Activated naive CD8-positive, alpha-beta T cell treated with anti-CD3 and anti-CD28 coated beads, Interleukin-2, amount 50 U/mL, for 24 hours (primary cell): Measurements from ENCODE around the gene ANKRD23.
A peak's percentile ranks its signal among the peaks of the same experiment; 100 is the strongest.

Source experiments
- ATAC-seq: fragments of 150-1000 bp; cut with Tn5 transposase; one replicate; pipeline ENCODE4 v1.10.0; 2021
- DNase-seq: peaks from one replicate; pipeline ENCODE4 v3.0.0; 2021
- H3K27ac Mint-ChIP-seq: one replicate; pipeline ENCODE4 v1.8.0; 2021; ENCODE audit warnings: mild to moderate bottlenecking, mixed read lengths
- H3K27me3 Mint-ChIP-seq: one replicate; pipeline ENCODE4 v1.8.0; 2021; ENCODE audit warnings: mixed read lengths
- H3K36me3 Mint-ChIP-seq: one replicate; pipeline ENCODE4 v1.8.0; 2021; ENCODE audit warnings: low read depth, mixed read lengths
- H3K4me1 Mint-ChIP-seq: one replicate; pipeline ENCODE4 v1.8.0; 2021; ENCODE audit warnings: mixed read lengths
- H3K4me3 Mint-ChIP-seq: one replicate; pipeline ENCODE4 v1.8.0; 2021; ENCODE audit warnings: mild to moderate bottlenecking, moderate library complexity, mixed read lengths
- H3K9me3 Mint-ChIP-seq: one replicate; pipeline ENCODE4 v1.8.0; 2021; ENCODE audit warnings: mixed read lengths

Gene ANKRD23

GRCh38 chr2:96824079-96824870 is 19.5 kb downstream of the ANKRD23 start:
- Mint-ChIP-seq H3K27me3 (no peaks in the 10 kb centered on the region), H3K4me3 (no peak overlapping the region), H3K9me3 (no peaks in the 10 kb centered on the region), H3K27ac (no peak overlapping the region), H3K36me3 (peaks cover 15% of the 10 kb centered on the region), H3K4me1 (peaks cover 23% of the 10 kb centered on the region)
- no peak for ATAC-seq
- DNase-seq: no peak

- Mint-ChIP-seq H3K36me3 (peaks cover 16% of the 10 kb centered on the region), H3K4me1 (peaks cover 34% of the 10 kb centered on the region)
- no peak for DNase-seq
These were observed 20.6 kb downstream of the ANKRD23 start for GRCh38 chr2:96823198-96823597.

GRCh38 chr2:96822786-96823185 is 21.0 kb downstream of the ANKRD23 start:
- DNase-seq (no peak), ATAC-seq (no peak)
- Mint-ChIP-seq H3K27ac (no peak overlapping the region), H3K9me3 (no peaks in the 10 kb centered on the region), H3K4me3 (no peak overlapping the region), H3K36me3 (peaks cover 19% of the 10 kb centered on the region), H3K27me3 (no peaks in the 10 kb centered on the region), H3K4me1 (peaks cover 38% of the 10 kb centered on the region)

More at GRCh38 chr2:96823198-96823597, 20.6 kb downstream of the ANKRD23 start:
- Mint-ChIP-seq H3K9me3 (no peaks in the 10 kb centered on the region), H3K27me3 (no peaks in the 10 kb centered on the region), H3K27ac (no peak overlapping the region), H3K4me3 (no peak overlapping the region)
- no peak for ATAC-seq

GRCh38 chr2:96821113-96821675 is 22.6 kb downstream of the ANKRD23 start:
- ATAC-seq (no peak), DNase-seq (no peak)
- no peaks in the 10 kb centered on the region for H3K9me3 Mint-ChIP-seq
- no peak overlapping the region for H3K27ac Mint-ChIP-seq
- H3K36me3 Mint-ChIP-seq: peaks cover 17% of the 10 kb centered on the region
- no peaks in the 10 kb centered on the region for H3K27me3 Mint-ChIP-seq
- H3K4me1 Mint-ChIP-seq: peaks cover 44% of the 10 kb centered on the region
- H3K4me3 Mint-ChIP-seq: no peak overlapping the region

GRCh38 chr2:96819876-96820511 is 23.8 kb downstream of the ANKRD23 start:
- ATAC-seq (no peak), DNase-seq (no peak)
- Mint-ChIP-seq H3K4me1 (peaks cover 50% of the 10 kb centered on the region), H3K9me3 (no peaks in the 10 kb centered on the region), H3K36me3 (peaks cover 17% of the 10 kb centered on the region), H3K27me3 (no peaks in the 10 kb centered on the region), H3K4me3 (no peak overlapping the region), H3K27ac (no peak overlapping the region)

- Mint-ChIP-seq H3K4me3 (peak overlapping the region; percentile 83), H3K36me3 (peaks cover 15% of the 10 kb centered on the region), H3K9me3 (no peaks in the 10 kb centered on the region), H3K27me3 (no peaks in the 10 kb centered on the region), H3K4me1 (peaks cover 52% of the 10 kb centered on the region), H3K27ac (no peak overlapping the region)
- ATAC-seq: no peak
- DNase-seq: no peak
These were observed 24.5 kb downstream of the ANKRD23 start for GRCh38 chr2:96819128-96819875.

GRCh38 chr2:96817882-96818281 is 25.9 kb downstream of the ANKRD23 start:
- Mint-ChIP-seq H3K27ac (peak overlapping the region; percentile 65), H3K4me3 (peak overlapping the region; percentile 83), H3K9me3 (no peaks in the 10 kb centered on the region), H3K36me3 (peaks cover 15% of the 10 kb centered on the region), H3K27me3 (no peaks in the 10 kb centered on the region), H3K4me1 (peaks cover 52% of the 10 kb centered on the region)
- ATAC-seq (no peak), DNase-seq (no peak)

GRCh38 chr2:96816836-96817702 is 26.8 kb downstream of the ANKRD23 start:
- ATAC-seq (no peak), DNase-seq (no peak)
- Mint-ChIP-seq H3K27me3 (no peaks in the 10 kb centered on the region), H3K36me3 (peaks cover 15% of the 10 kb centered on the region), H3K27ac (peak overlapping the region; percentile 65), H3K9me3 (no peaks in the 10 kb centered on the region), H3K4me1 (peaks cover 52% of the 10 kb centered on the region), H3K4me3 (peak overlapping the region; percentile 83)

GRCh38 chr2:96816127-96816835 is 27.5 kb downstream of the ANKRD23 start, which contains the start of gene CNNM3:
Gene CNNM3 (plus strand): TSS chr2:96816268. CDS start chr2:96816278, 10 bp downstream.
- peak within 1 kb of the TSS; percentile 83 for H3K4me3 Mint-ChIP-seq
- no peaks in the 10 kb centered on the region for H3K9me3 Mint-ChIP-seq
- ATAC-seq (peak; percentile 95), DNase-seq (peak; percentile 97)
- peak within 1 kb of the TSS; percentile 65 for H3K27ac Mint-ChIP-seq
- H3K4me1 Mint-ChIP-seq: peaks cover 47% of the 10 kb centered on the region
- no peaks in the 10 kb centered on the region for H3K27me3 Mint-ChIP-seq
- H3K36me3 Mint-ChIP-seq: peaks cover 15% of the 10 kb centered on the region

- DNase-seq: peak; percentile 29
- H3K36me3 Mint-ChIP-seq: peaks cover 15% of the 10 kb centered on the region
- H3K27ac Mint-ChIP-seq: peak overlapping the region; percentile 5
- no peaks in the 10 kb centered on the region for H3K9me3 Mint-ChIP-seq
- peaks cover 41% of the 10 kb centered on the region for H3K4me1 Mint-ChIP-seq
- peak overlapping the region; percentile 79 for H3K4me3 Mint-ChIP-seq
- H3K27me3 Mint-ChIP-seq: no peaks in the 10 kb centered on the region
- ATAC-seq: peak; percentile 0
These were observed 28.3 kb downstream of the ANKRD23 start for GRCh38 chr2:96815326-96816126.

- no peaks in the 10 kb centered on the region for H3K27me3 Mint-ChIP-seq
- no peaks in the 10 kb centered on the region for H3K9me3 Mint-ChIP-seq
- ATAC-seq (no peak), DNase-seq (no peak)
- no peak overlapping the region for H3K27ac Mint-ChIP-seq
- H3K36me3 Mint-ChIP-seq: peaks cover 8% of the 10 kb centered on the region
- peaks cover 23% of the 10 kb centered on the region for H3K4me1 Mint-ChIP-seq
- no peak overlapping the region for H3K4me3 Mint-ChIP-seq
These were observed 30.2 kb downstream of the ANKRD23 start for GRCh38 chr2:96813656-96814055.

GRCh38 chr2:96811917-96812316 is 31.9 kb downstream of the ANKRD23 start:
- H3K9me3 Mint-ChIP-seq: no peaks in the 10 kb centered on the region
- DNase-seq (no peak), ATAC-seq (no peak)
- H3K4me3 Mint-ChIP-seq: no peak overlapping the region
- H3K36me3 Mint-ChIP-seq: no peaks in the 10 kb centered on the region
- no peaks in the 10 kb centered on the region for H3K27me3 Mint-ChIP-seq
- no peak overlapping the region for H3K27ac Mint-ChIP-seq
- H3K4me1 Mint-ChIP-seq: peaks cover 10% of the 10 kb centered on the region

- Mint-ChIP-seq H3K27ac (no peak overlapping the region), H3K4me3 (no peak overlapping the region), H3K27me3 (no peaks in the 10 kb centered on the region), H3K36me3 (no peaks in the 10 kb centered on the region), H3K4me1 (peaks cover 18% of the 10 kb centered on the region), H3K9me3 (no peaks in the 10 kb centered on the region)
- no peak for DNase-seq
- no peak for ATAC-seq
These were observed 33.0 kb downstream of the ANKRD23 start for GRCh38 chr2:96810783-96811192.
